Mesodermal cell (in vitro differentiated cells): ENCODE results near the gene SLC6A13.

Source experiments
- H3K27ac ChIP-seq: 2 replicates; pipeline ENCODE4 v1.7.0; 2013; ENCODE audit warnings: mild to moderate bottlenecking, low read depth, low read length, moderate library complexity; ENCODE audit not compliant: severe bottlenecking
- H3K36me3 ChIP-seq: 2 replicates; pipeline ENCODE4 v1.7.1; 2013; ENCODE audit warnings: mild to moderate bottlenecking, low read length, moderate library complexity; ENCODE audit not compliant: control insufficient read depth, insufficient read depth
- H3K4me1 ChIP-seq: one replicate; pipeline ENCODE4 v1.7.1; 2013; ENCODE audit warnings: mild to moderate bottlenecking, low read length; ENCODE audit not compliant: insufficient read depth, control insufficient read depth, poor library complexity, severe bottlenecking
- H3K4me3 ChIP-seq: 2 replicates; pipeline ENCODE4 v1.7.0; 2013; ENCODE audit warnings: low read length, control low read depth, mild to moderate bottlenecking; ENCODE audit not compliant: insufficient read depth, poor library complexity, severe bottlenecking; ENCODE audit errors: extremely low read depth
- H3K9me3 ChIP-seq: 2 replicates; pipeline ENCODE4 v1.7.1; 2013; ENCODE audit warnings: mild to moderate bottlenecking, low read length, moderate library complexity; ENCODE audit not compliant: control insufficient read depth
- WGBS, 2 experiments: methylation state at CpG; one replicate each; pipeline ENCODE4 v1.1.5; 2013; ENCODE audit warnings: missing lambda C conversion rate in 2 of 2; ENCODE audit not compliant: insufficient coverage in 2 of 2; 5-methylcytosine and 5-hydroxymethylcytosine counted together

The SLC6A13 gene

GRCh38 chr12:209851-210250 is 52.8 kb downstream of the SLC6A13 start:
- H3K27ac ChIP-seq = no peak overlapping the region
- H3K4me3 ChIP-seq = no peak overlapping the region
- H3K36me3 ChIP-seq = no peaks in the 10 kb centered on the region
- WGBS, 2 experiments = 93 to 97% methylated on average over 7 to 8 of the region's 12 CpGs
- H3K9me3 ChIP-seq = no peaks in the 10 kb centered on the region
- peaks cover 8% of the 10 kb centered on the region for H3K4me1 ChIP-seq

GRCh38 chr12:209246-209645 is 53.4 kb downstream of the SLC6A13 start:
- Histone ChIP-seq H3K27ac (no peak overlapping the region), H3K36me3 (no peaks in the 10 kb centered on the region), H3K4me1 (peaks cover 7% of the 10 kb centered on the region), H3K4me3 (no peak overlapping the region), H3K9me3 (no peaks in the 10 kb centered on the region)
- 87 to 92% methylated on average over 9 to 12 of the region's 15 CpGs for WGBS, 2 experiments

- 63 to 93% methylated on average over 3 of the region's 4 CpGs for WGBS, 2 experiments
- Histone ChIP-seq H3K36me3 (no peaks in the 10 kb centered on the region), H3K4me3 (no peak overlapping the region), H3K4me1 (peaks cover 7% of the 10 kb centered on the region), H3K27ac (no peak overlapping the region), H3K9me3 (no peaks in the 10 kb centered on the region)
These were observed 53.8 kb downstream of the SLC6A13 start for GRCh38 chr12:208813-209212.

GRCh38 chr12:207804-208203 is 54.8 kb downstream of the SLC6A13 start:
- Histone ChIP-seq H3K4me3 (no peak overlapping the region), H3K9me3 (no peaks in the 10 kb centered on the region), H3K27ac (no peak overlapping the region), H3K4me1 (peaks cover 7% of the 10 kb centered on the region), H3K36me3 (no peaks in the 10 kb centered on the region)
- 77 to 83% methylated on average over 2 to 6 of the region's 10 CpGs for WGBS, 2 experiments

- Histone ChIP-seq H3K4me3 (no peak overlapping the region), H3K9me3 (no peaks in the 10 kb centered on the region), H3K27ac (no peak overlapping the region), H3K36me3 (no peaks in the 10 kb centered on the region), H3K4me1 (peaks cover 7% of the 10 kb centered on the region)
- WGBS, 2 experiments = 90 to 93% methylated on average over 19 to 20 of the region's 21 CpGs
These were observed 55.7 kb downstream of the SLC6A13 start for GRCh38 chr12:206746-207440.

GRCh38 chr12:205026-205425 is 57.6 kb downstream of the SLC6A13 start:
- Histone ChIP-seq H3K9me3 (no peaks in the 10 kb centered on the region), H3K4me3 (no peak overlapping the region), H3K4me1 (peaks cover 7% of the 10 kb centered on the region), H3K36me3 (no peaks in the 10 kb centered on the region), H3K27ac (no peak overlapping the region)
- 83 to 91% methylated on average over 4 of the region's 4 CpGs for WGBS, 2 experiments

GRCh38 chr12:204261-204678 is 58.4 kb downstream of the SLC6A13 start:
- Histone ChIP-seq H3K27ac (no peak overlapping the region), H3K36me3 (no peaks in the 10 kb centered on the region)
- 71 to 95% methylated on average over 4 to 8 of the region's 11 CpGs for WGBS, 2 experiments

GRCh38 chr12:203462-204260 is 59.0 kb downstream of the SLC6A13 start:
- no peaks in the 10 kb centered on the region for H3K36me3 ChIP-seq
- WGBS, 2 experiments = 1 to 2% methylated on average over 34 to 69 of the region's 84 CpGs
- peak overlapping the region; percentile 54 for H3K4me3 ChIP-seq
- H3K9me3 ChIP-seq = no peaks in the 10 kb centered on the region
- H3K27ac ChIP-seq = no peak overlapping the region
- peaks cover 18% of the 10 kb centered on the region for H3K4me1 ChIP-seq

More at GRCh38 chr12:204261-204678, 58.4 kb downstream of the SLC6A13 start:
- H3K4me1 ChIP-seq = peaks cover 12% of the 10 kb centered on the region
- H3K4me3 ChIP-seq = peak overlapping the region; percentile 54
- H3K9me3 ChIP-seq = no peaks in the 10 kb centered on the region

- Histone ChIP-seq H3K4me1 (peaks cover 19% of the 10 kb centered on the region), H3K36me3 (no peaks in the 10 kb centered on the region), H3K27ac (no peak overlapping the region), H3K4me3 (peak overlapping the region; percentile 54), H3K9me3 (no peaks in the 10 kb centered on the region)
- 48 to 50% methylated on average over 14 to 15 of the region's 16 CpGs for WGBS, 2 experiments
These were observed 59.6 kb downstream of the SLC6A13 start for GRCh38 chr12:203074-203461.

GRCh38 chr12:202081-202731 is 60.4 kb downstream of the SLC6A13 start:
- WGBS, 2 experiments = 19 to 29% methylated on average over 9 to 10 of the region's 15 CpGs
- no peak overlapping the region for H3K4me3 ChIP-seq
- no peaks in the 10 kb centered on the region for H3K36me3 ChIP-seq
- no peak overlapping the region for H3K27ac ChIP-seq
- no peaks in the 10 kb centered on the region for H3K9me3 ChIP-seq
- peaks cover 19% of the 10 kb centered on the region for H3K4me1 ChIP-seq
